ENCODE results near the gene XYLB. TPM values are rescaled to one million over a fixed set of nuclear protein-coding genes. Genes with fewer than 3 reads are reported as not detected.
"Not testable (repeated sequence)": the region's sequence is repeated elsewhere in the genome, so short reads cannot be mapped to it uniquely, and the experiment has no call there.

XYLB gene
- total and polyA plus RNA-seq, 9 donors, result 1.4 to 7.0 (median 3.8) TPM

DNA sequence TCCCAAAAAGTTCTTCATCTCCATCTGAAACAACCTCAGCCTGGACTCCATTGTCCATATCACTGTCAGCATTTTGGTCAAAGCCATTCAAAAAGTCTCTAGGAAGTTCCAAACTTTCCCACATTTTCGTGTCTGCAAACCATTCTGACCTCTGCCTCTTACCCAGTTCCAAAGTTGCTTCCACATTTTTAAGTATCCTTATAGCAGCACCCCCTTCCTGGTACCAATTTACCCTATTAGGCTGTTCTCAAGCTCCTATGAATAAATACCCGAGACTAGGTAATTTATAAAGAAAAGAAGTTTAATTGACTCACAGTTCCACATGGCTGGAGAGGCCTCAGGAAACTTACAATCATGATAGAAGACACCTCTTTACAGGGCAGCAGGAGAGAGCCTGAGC lies 87.1 kb downstream of the XYLB start:
- H3K27ac ChIP-seq; DNase-seq; intact Hi-C loops (cut with DNase I); H3K27me3 ChIP-seq; H3K4me1 ChIP-seq (ENCODE audit: insufficient read depth); H3K36me3 ChIP-seq; H3K4me3 ChIP-seq: not testable (repeated sequence)
- H3K9me3 ChIP-seq, result peaks cover 0 to 12% of the 10 kb centered on the region in 2 donors
- 68 to 93% (median 80%) methylated on average over 2 of the region's 2 CpGs for WGBS, 3 donors

DNA sequence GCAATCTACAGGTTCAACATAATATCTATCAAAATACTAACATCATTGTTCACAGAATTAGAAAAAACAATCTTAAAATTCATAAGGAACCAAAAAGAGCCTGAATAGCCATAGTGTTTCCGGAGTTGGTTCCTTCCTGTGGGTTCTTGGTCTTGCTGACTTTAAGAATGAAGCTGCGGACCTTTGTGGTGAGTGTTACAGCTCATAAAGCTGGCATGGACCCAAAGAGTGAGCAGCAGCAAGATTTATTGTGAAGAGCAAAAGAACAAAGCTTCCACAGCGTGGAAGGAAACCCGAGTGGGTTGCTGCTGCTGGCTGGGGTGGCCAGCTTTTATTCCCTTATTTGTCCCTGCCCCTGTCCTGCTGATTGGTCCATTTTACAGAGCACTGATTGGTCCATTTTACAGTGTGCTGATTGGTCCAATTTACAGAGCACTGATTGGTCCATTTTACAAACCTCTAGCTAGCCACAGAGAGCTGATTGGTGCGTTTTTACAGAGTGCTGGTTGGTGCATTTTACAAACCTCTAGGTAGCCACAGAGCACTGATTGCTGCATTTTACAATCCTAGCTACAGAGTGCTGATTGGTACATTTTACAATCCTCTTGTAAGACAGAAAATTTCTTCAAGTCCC lies 92.0 kb downstream of the XYLB start:
- H3K4me3 ChIP-seq; DNase-seq; H3K4me1 ChIP-seq (ENCODE audit: insufficient read depth); H3K27me3 ChIP-seq; H3K9me3 ChIP-seq; H3K36me3 ChIP-seq; intact Hi-C loops (cut with DNase I); H3K27ac ChIP-seq: not testable (repeated sequence)
- 62 to 69% (median 65%) methylated on average over 5 of the region's 5 CpGs for WGBS, 3 donors

DNA sequence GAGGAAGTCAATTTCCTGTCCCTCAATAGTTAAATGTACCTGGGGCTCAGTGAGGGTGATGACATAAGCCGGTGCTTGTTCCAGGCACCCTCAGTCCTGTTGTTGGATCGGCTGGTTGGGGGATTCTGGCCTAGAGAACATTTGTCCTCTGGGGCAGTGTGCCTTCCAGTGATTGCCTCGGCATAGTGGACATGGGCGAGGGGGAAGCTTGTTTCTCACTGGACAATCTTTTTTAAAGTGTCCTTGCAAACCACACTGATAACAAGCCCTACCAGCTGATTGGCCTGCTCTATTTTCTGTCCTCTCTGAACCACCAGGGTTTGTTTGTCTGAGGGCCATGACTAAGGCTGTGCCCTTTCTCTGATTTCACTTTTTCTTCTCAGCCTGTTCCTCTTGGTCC lies 96.6 kb downstream of the XYLB start:
- intact Hi-C loops (cut with DNase I), result loop anchor here in 1 of 4 donors (10.0 kb wide), 1 partner anchor 942 kb away; the partner anchor contains the start of gene SLC25A38
- not testable (repeated sequence) for H3K27ac ChIP-seq
- 54 to 84% (median 64%) methylated on average over 4 of the region's 4 CpGs for WGBS, 3 donors

DNA sequence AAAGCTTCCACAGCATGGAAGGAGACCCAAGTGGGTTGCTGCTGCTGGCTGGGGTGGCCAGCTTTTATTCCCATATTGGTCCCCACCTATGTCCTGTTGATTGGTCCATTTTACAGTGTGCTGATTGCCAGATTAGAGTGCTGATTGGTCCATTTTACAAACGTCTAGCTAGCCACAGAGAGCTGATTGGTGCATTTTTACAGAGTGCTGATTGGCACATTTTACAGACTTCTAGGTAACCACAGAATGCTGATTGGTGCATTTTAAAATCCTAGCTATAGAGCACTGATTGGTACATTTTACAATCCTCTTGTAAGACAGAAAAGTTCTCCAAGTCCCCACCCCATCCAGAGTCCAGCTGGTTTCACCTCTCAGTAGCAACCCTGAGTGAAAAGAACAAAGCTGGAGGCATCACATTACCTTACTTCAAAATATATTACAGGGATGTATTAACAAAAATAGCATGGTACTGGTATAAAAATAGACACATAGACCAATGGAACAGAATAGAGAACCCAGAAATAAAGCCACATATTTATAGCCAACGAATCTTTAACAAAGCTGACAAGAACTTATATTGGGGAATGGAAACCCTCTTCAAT lies 99.6 kb downstream of the XYLB start:
- 69 to 77% (median 70%) methylated on average over 2 of the region's 2 CpGs for WGBS, 3 donors
- Histone ChIP-seq H3K27me3 (no peaks in the 10 kb centered on the region), H3K9me3 (no peaks in the 10 kb centered on the region), H3K36me3 (no peaks in the 10 kb centered on the region), H3K4me1 (ENCODE audit: insufficient read depth) (no peaks in the 10 kb centered on the region), H3K27ac (no peak overlapping the region), H3K4me3 (no peak overlapping the region)
- intact Hi-C loops (cut with DNase I), result loop anchor here in 1 of 4 donors (10.0 kb wide), 1 partner anchor 939 kb away; the partner anchor contains the start of gene SLC25A38
- no peak for TF ChIP-seq POLR2A (IDR thresholded peaks at IDR 0.05)
- TF ChIP-seq, protein P1, sequence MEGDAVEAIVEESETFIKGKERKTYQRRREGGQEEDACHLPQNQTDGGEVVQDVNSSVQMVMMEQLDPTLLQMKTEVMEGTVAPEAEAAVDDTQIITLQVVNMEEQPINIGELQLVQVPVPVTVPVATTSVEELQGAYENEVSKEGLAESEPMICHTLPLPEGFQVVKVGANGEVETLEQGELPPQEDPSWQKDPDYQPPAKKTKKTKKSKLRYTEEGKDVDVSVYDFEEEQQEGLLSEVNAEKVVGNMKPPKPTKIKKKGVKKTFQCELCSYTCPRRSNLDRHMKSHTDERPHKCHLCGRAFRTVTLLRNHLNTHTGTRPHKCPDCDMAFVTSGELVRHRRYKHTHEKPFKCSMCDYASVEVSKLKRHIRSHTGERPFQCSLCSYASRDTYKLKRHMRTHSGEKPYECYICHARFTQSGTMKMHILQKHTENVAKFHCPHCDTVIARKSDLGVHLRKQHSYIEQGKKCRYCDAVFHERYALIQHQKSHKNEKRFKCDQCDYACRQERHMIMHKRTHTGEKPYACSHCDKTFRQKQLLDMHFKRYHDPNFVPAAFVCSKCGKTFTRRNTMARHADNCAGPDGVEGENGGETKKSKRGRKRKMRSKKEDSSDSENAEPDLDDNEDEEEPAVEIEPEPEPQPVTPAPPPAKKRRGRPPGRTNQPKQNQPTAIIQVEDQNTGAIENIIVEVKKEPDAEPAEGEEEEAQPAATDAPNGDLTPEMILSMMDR (IDR thresholded peaks at IDR 0.05), result no peak
- no peak for TF ChIP-seq EP300 (IDR thresholded peaks at IDR 0.05)
- DNase-seq, result no peak

More for the DNA sequence above, 96.6 kb downstream of the XYLB start:
- not testable (repeated sequence) for H3K9me3 ChIP-seq; DNase-seq; H3K4me1 ChIP-seq (ENCODE audit: insufficient read depth); H3K36me3 ChIP-seq; H3K4me3 ChIP-seq; H3K27me3 ChIP-seq

DNA sequence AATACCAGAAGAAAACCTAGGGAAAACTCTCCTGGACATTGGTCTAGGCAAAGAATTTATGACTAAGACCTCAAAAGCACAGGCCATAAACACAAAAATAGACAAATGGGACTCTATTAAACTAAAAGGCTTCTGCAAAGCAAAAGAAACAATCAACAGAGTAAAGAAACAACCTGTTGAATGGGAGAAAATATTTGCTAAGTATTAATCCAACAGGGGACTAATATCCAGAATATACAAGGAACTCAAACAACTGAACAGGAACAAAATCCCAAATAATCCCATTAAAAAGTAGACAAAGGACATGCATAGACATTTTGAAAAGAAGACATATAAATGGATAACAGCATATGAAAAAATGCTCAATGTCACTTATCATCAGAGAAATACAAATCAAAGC lies 100.2 kb downstream of the XYLB start:
- Histone ChIP-seq H3K9me3 (no peaks in the 10 kb centered on the region), H3K4me3 (no peak overlapping the region)

More for the DNA sequence above, 100.2 kb downstream of the XYLB start:
- DNase-seq, result no peak
- intact Hi-C loops (cut with DNase I), result loop anchor here in 1 of 4 donors (10.0 kb wide), 1 partner anchor 938 kb away; the partner anchor contains the start of gene SLC25A38
- TF ChIP-seq POLR2A (IDR thresholded peaks at IDR 0.05), result no peak
- no peak for TF ChIP-seq EP300 (IDR thresholded peaks at IDR 0.05)
- TF ChIP-seq, protein P1 (IDR thresholded peaks at IDR 0.05), result no peak
- no peaks in the 10 kb centered on the region for H3K4me1 ChIP-seq (ENCODE audit: insufficient read depth)
- H3K27me3 ChIP-seq, result no peaks in the 10 kb centered on the region
- H3K36me3 ChIP-seq, result no peaks in the 10 kb centered on the region
- no peak overlapping the region for H3K27ac ChIP-seq

All from ovary (tissue), 9 donors.